ENCODE data around the gene SOSTDC1.
"Not testable (repeated sequence)": the region's sequence is repeated elsewhere in the genome, so short reads cannot be mapped to it uniquely, and the experiment has no call there.

Gene SOSTDC1

GRCh38 chr7:16465469-16466361, at the start of gene SOSTDC1:
Gene SOSTDC1, minus strand, starts transcription at chr7:16465738. Its CDS starts 70 bp downstream, at chr7:16465668.
- DNase-seq: no peak

GRCh38 chr7:16514729-16515128, 49.2 kb upstream of the SOSTDC1 start:
- no peak for DNase-seq

- no peak for DNase-seq
Observed at GRCh38 chr7:16514271-16514670, 48.7 kb upstream of the SOSTDC1 start.

GRCh38 chr7:16512097-16512496, 46.6 kb upstream of the SOSTDC1 start:
- no peak for DNase-seq

GRCh38 chr7:16511314-16511713, 45.8 kb upstream of the SOSTDC1 start:
- no peak for DNase-seq

- no peak for DNase-seq
Observed at GRCh38 chr7:16509829-16510228, 44.3 kb upstream of the SOSTDC1 start.

GRCh38 chr7:16506422-16506821, 40.9 kb upstream of the SOSTDC1 start:
- DNase-seq: not testable (repeated sequence)

GRCh38 chr7:16504019-16504418, 38.5 kb upstream of the SOSTDC1 start:
- DNase-seq: no peak

GRCh38 chr7:16502303-16502702, 36.8 kb upstream of the SOSTDC1 start:
- DNase-seq: no peak

GRCh38 chr7:16498122-16498521, 32.6 kb upstream of the SOSTDC1 start:
- no peak for DNase-seq

- no peak for DNase-seq
Observed at GRCh38 chr7:16494955-16495719, 29.6 kb upstream of the SOSTDC1 start.

GRCh38 chr7:16494551-16494950, 29.0 kb upstream of the SOSTDC1 start:
- no peak for DNase-seq

- DNase-seq: no peak
Observed at GRCh38 chr7:16493266-16493665, 27.7 kb upstream of the SOSTDC1 start.

GRCh38 chr7:16492513-16493062, 27.1 kb upstream of the SOSTDC1 start:
- DNase-seq: no peak

GRCh38 chr7:16491148-16491547, 25.6 kb upstream of the SOSTDC1 start:
- DNase-seq: no peak

GRCh38 chr7:16484453-16485158, 19.1 kb upstream of the SOSTDC1 start:
- no peak for DNase-seq

- DNase-seq: no peak
Observed at GRCh38 chr7:16479591-16479990, 14.1 kb upstream of the SOSTDC1 start.

- no peak for DNase-seq
Observed at GRCh38 chr7:16479161-16479560, 13.6 kb upstream of the SOSTDC1 start.

GRCh38 chr7:16471933-16472332, 6.4 kb upstream of the SOSTDC1 start:
- no peak for DNase-seq

GRCh38 chr7:16463949-16464715, 1.4 kb downstream of the SOSTDC1 start:
- DNase-seq: no peak

GRCh38 chr7:16463520-16463919, 2.0 kb downstream of the SOSTDC1 start:
- DNase-seq: no peak

GRCh38 chr7:16462431-16462889, 3.1 kb downstream of the SOSTDC1 start:
- no peak for DNase-seq

Data from stimulated activated CD4-positive, alpha-beta T cell treated with anti-CD3 and anti-CD28 coated beads, Interleukin-15, amount 100 ng/mL, for 24 hours (primary cell).